ENCODE results near the gene CHST2. TPM values are rescaled to one million over a fixed set of nuclear protein-coding genes. Genes with fewer than 3 reads are reported as not detected.

Gene CHST2
- total RNA-seq, 1 donor from 2014 or later, result 51.7 TPM

- no peaks in the 10 kb centered on the region for H3K27me3 Mint-ChIP-seq (ENCODE audit: unreplicated experiment)
- H3K4me1 Mint-ChIP-seq (ENCODE audit: low read depth, unreplicated experiment), result peaks cover 3% of the 10 kb centered on the region
- H3K27ac Mint-ChIP-seq (ENCODE audit: unreplicated experiment), result no peak overlapping the region
- H3K4me3 Mint-ChIP-seq (ENCODE audit: unreplicated experiment), result no peak overlapping the region
- peaks cover 15% of the 10 kb centered on the region for H3K36me3 Mint-ChIP-seq (ENCODE audit: unreplicated experiment)
- peaks cover 3% of the 10 kb centered on the region for H3K9me3 Mint-ChIP-seq (ENCODE audit: unreplicated experiment)
- no peak for DNase-seq
- TF ChIP-seq, protein P1, sequence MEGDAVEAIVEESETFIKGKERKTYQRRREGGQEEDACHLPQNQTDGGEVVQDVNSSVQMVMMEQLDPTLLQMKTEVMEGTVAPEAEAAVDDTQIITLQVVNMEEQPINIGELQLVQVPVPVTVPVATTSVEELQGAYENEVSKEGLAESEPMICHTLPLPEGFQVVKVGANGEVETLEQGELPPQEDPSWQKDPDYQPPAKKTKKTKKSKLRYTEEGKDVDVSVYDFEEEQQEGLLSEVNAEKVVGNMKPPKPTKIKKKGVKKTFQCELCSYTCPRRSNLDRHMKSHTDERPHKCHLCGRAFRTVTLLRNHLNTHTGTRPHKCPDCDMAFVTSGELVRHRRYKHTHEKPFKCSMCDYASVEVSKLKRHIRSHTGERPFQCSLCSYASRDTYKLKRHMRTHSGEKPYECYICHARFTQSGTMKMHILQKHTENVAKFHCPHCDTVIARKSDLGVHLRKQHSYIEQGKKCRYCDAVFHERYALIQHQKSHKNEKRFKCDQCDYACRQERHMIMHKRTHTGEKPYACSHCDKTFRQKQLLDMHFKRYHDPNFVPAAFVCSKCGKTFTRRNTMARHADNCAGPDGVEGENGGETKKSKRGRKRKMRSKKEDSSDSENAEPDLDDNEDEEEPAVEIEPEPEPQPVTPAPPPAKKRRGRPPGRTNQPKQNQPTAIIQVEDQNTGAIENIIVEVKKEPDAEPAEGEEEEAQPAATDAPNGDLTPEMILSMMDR (IDR thresholded peaks at IDR 0.05; ENCODE audit: partially characterized antibody, unreplicated experiment), result no peak
Measured at GRCh38 chr3:143099690-143100089, 19.9 kb upstream of the CHST2 start.

DNA sequence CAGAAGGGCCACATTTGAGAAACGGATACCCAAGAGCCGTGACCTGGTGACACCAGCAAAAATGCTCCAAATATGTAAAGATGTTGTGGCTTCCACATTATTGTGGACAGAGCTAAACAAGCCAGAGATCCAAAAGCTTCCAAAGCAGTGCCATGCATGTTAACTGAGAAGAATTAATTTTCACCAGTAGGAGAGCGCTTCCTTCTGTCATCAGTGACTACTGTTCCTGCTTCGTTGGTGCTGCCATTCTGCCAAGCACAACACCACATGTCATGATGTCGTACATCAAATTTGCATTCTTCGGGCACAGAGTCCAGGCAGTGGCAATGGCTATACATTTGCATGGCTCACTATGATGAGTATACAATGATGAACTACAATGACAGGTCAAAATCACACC, 19.1 kb upstream of the CHST2 start:
- Mint-ChIP-seq H3K36me3 (ENCODE audit: unreplicated experiment) (peaks cover 20% of the 10 kb centered on the region), H3K9me3 (ENCODE audit: unreplicated experiment) (peaks cover 6% of the 10 kb centered on the region), H3K4me1 (ENCODE audit: low read depth, unreplicated experiment) (peaks cover 3% of the 10 kb centered on the region), H3K27me3 (ENCODE audit: unreplicated experiment) (no peaks in the 10 kb centered on the region), H3K4me3 (ENCODE audit: unreplicated experiment) (no peak overlapping the region), H3K27ac (ENCODE audit: unreplicated experiment) (no peak overlapping the region)
- TF ChIP-seq, protein P1 (IDR thresholded peaks at IDR 0.05; ENCODE audit: partially characterized antibody, unreplicated experiment), result no peak
- DNase-seq, result no peak

DNA sequence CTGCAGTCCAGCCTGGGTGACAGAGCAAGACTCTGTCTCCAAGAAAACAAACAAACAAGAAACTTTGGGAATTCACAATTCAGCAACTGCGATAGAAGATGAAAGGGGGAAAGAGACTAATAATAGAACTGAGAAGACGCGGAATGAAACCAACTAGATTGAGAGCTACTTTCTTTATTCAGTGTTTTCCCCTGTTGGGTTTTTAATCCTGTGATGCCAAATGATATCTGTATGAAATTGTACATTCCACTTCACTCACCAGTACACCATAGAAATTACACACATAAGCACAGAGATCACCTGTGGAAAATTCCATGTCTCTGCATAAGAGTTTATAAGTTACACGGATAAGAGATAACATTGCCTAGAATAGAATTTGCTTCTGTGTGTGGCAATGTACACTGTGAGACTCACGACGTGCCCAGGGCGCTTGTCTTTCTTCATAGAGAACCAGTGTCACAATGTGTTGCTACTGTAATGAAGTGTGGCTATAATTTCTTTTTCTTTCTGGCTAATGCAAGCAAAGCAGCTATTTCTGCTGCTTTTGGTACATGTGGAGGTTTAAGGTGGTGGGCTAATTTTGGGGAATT, 17.7 kb upstream of the CHST2 start:
- no peak overlapping the region for H3K27ac Mint-ChIP-seq (ENCODE audit: unreplicated experiment)
- peaks cover 3% of the 10 kb centered on the region for H3K4me1 Mint-ChIP-seq (ENCODE audit: low read depth, unreplicated experiment)
- no peak for DNase-seq
- peaks cover 32% of the 10 kb centered on the region for H3K36me3 Mint-ChIP-seq (ENCODE audit: unreplicated experiment)
- H3K9me3 Mint-ChIP-seq (ENCODE audit: unreplicated experiment), result peaks cover 9% of the 10 kb centered on the region
- H3K27me3 Mint-ChIP-seq (ENCODE audit: unreplicated experiment), result no peaks in the 10 kb centered on the region
- H3K4me3 Mint-ChIP-seq (ENCODE audit: unreplicated experiment), result no peak overlapping the region
- TF ChIP-seq, protein P1 (IDR thresholded peaks at IDR 0.05; ENCODE audit: partially characterized antibody, unreplicated experiment), result no peak

- H3K27ac Mint-ChIP-seq (ENCODE audit: unreplicated experiment), result no peak overlapping the region
- peaks cover 3% of the 10 kb centered on the region for H3K4me1 Mint-ChIP-seq (ENCODE audit: low read depth, unreplicated experiment)
- no peaks in the 10 kb centered on the region for H3K27me3 Mint-ChIP-seq (ENCODE audit: unreplicated experiment)
- peaks cover 12% of the 10 kb centered on the region for H3K9me3 Mint-ChIP-seq (ENCODE audit: unreplicated experiment)
- no peak for DNase-seq
- TF ChIP-seq, protein P1 (IDR thresholded peaks at IDR 0.05; ENCODE audit: partially characterized antibody, unreplicated experiment), result no peak
- peaks cover 32% of the 10 kb centered on the region for H3K36me3 Mint-ChIP-seq (ENCODE audit: unreplicated experiment)
- no peak overlapping the region for H3K4me3 Mint-ChIP-seq (ENCODE audit: unreplicated experiment)
Measured at GRCh38 chr3:143103652-143104051, 15.9 kb upstream of the CHST2 start.

DNA sequence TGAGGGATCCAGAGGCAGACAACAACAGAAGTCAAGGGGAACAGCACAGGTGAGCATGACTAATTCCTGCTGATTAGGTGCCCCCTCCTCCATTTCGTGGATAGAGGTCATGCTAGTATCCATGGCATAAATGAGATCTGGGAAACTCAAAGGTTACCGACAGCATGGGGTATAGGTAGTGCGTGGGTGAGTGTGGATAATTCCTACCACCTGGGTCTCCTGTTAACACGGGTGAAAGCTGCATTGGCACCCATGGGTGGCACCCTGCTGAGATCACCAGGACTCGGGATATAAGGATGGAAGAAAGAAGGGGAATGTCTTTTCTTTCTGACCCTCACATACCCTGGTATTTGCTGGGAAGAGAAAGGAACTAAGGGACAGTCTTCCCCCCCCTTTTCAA, 14.4 kb upstream of the CHST2 start:
- Mint-ChIP-seq H3K27me3 (ENCODE audit: unreplicated experiment) (no peaks in the 10 kb centered on the region), H3K9me3 (ENCODE audit: unreplicated experiment) (peaks cover 12% of the 10 kb centered on the region), H3K4me1 (ENCODE audit: low read depth, unreplicated experiment) (peaks cover 2% of the 10 kb centered on the region), H3K27ac (ENCODE audit: unreplicated experiment) (no peak overlapping the region), H3K4me3 (ENCODE audit: unreplicated experiment) (no peak overlapping the region), H3K36me3 (ENCODE audit: unreplicated experiment) (peaks cover 32% of the 10 kb centered on the region)
- TF ChIP-seq, protein P1 (IDR thresholded peaks at IDR 0.05; ENCODE audit: partially characterized antibody, unreplicated experiment), result no peak
- no peak for DNase-seq

Data from glutamatergic neuron (in vitro differentiated cells).